ENCODE measurements around the gene RPL27. TPM values are rescaled to one million over a fixed set of nuclear protein-coding genes. Genes with fewer than 3 reads are reported as not detected.

The RPL27 gene
- total RNA-seq: 992 and 1,718 TPM in 2 replicates

GRCh38 chr17:42997984-42998938 is at the start of gene RPL27:
TSS of gene RPL27 (plus strand) at chr17:42998419. CDS start at chr17:42998751, 332 bp downstream.

GRCh38 chr17:42964161-42964932 is 33.9 kb upstream of the RPL27 start, which contains the start of gene AARSD1:
TSS of gene AARSD1 (minus strand) at chr17:42964454. CDS start at chr17:42964440, 14 bp downstream.

DNA sequence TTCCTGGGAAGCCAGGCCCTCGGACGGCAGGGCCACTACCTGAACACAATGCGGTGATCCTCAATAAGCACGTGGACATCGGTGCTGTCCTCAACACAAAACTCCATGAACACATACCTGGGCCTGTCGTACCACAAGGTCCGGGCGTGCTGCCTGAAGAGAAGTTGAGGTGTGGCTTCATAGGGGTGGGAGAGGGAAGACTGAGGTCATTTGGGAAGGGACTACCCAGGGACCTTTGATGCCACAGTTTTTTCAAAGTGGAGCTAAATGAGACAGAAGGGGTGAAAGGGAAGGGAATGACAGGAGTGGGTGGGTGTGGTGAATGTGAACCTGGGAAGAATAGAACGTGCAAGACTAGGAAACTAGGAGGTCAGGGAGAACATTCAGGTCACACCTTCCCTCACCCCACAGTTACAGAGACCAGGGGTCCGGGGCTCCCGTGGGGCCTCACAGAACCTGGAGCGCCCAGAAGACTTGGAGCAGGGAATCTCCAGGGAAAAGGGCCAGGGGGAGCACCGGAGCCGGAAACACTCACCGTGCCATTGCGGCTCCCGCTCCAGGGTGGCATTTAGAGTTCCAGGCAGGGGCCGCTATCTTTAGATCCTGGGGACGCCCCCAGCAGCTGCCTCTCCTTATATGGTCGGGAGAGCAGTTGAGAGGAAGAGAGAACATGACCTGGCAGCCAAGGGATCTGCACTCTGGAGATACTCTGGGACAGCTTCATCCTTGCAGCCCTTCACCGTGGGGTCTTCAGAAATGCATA is 18.5 kb upstream of the RPL27 start, which contains the start of gene PTGES3L:
Gene PTGES3L, minus strand, starts transcription at position 570 of the 763 bp plus-strand sequence. Its CDS starts 27 bp downstream, at position 543.

DNA sequence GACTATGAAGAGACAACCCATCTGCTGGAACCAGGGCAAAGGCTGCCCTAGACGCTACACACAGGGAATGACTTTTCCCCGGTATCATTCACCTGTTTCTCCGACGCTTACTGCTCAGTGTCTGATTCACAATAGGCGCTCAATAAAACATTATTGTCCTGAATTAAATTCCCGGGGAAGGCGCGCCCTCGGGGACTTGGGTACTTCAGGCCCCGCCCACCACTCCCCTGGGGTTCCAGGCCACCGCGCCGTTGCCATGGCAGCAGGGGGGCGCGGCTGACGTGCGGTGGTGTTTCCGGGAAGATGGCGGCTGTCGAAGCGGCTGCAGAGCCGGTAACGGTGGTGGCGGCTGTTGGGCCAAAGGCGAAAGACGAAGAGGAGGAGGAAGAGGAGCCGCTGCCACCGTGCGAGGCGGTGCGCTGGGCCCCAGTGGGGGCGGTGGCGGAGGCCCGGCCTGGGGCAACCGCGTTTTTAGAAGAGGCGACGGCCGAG is 17.9 kb upstream of the RPL27 start, which contains the start of gene RUNDC1:
Gene RUNDC1, plus strand, starts transcription at position 292 of the 492 bp plus-strand sequence. Its CDS starts 12 bp downstream, at position 304.

DNA sequence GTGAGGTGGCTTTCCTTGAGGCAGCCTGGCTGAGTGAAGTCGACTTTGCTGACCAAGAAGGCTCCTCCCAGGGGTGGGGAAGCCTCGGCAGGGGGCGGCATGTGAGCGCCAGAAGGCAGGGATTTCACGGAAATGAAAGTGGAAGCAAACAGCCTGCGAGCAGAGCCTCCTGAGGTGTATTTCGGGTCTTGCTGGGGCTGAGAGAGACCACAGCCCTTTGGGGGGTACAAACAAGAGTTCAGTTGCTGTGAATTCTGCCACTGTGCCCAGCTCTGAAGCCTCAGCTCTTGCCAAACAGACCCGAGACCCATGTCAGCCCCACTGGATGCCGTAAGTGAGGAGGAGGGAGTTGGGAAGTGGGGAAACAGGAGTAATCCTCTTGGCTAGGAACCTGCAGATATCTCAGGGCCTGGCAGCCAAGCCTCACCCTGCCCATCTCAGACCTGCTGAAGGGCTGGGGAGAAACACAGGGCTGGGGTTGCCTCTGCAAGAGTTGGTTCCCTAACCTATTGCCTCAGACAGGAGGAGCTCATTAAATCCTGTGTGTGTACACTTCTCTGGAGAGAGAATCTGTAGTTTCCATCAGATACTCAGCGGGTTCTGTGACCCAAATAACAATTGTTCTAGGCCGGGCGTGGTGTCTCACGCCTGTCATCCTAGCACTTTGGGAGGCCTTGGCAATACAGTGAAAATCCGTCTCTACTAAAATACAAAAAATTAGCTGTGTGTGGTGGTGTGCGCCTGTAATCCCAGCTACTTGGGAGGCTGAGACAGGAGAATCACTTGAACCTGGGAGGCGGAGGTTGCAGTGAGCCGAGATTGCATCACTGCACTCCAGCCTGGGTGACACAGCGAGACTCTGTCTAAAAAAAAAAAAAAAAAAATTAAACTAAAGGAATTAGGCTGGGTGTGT is 8.7 kb downstream of the RPL27 start, which contains the start of gene IFI35:
Gene IFI35, plus strand, starts transcription at position 146 of the 913 bp plus-strand sequence. Its CDS starts 164 bp downstream, at position 310.

DNA sequence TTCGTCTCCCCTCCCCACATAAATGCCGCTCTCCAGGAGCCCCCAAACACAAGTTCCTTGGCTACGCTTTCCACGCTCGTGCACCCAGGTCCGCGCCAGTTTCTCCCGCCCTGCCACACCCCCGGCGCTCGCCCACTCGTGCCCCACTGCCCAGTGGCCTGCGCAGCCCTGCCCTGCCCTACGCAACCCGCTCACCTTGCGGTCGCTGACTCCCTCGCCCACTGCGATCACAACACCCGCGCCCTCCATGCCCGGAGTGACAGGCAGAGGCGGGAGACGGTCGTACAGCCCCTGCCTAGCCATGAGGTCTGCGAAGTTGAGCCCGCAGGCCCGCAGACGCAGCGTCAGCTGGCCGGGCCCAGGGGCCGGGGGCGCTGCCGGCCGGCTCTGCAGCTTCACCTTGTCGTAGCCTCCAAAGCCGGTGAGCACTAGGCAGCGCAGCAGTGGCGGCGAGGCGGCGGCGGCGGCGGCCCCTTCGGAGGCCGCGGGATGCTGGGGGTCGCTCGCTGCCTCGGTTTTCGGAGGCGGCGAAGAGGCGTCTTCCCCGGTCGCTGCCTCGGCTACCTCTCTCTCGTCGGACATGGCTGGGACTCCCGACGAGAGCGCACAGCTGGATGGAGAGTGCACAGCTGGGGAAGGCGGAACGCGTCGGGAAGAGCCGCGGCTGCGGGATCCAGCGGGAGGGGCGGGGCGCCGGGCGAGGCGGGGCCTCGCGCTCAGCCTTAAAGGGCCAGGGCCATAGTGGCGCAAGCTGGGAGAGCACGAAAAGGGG is 23.7 kb downstream of the RPL27 start, which contains the start of gene VAT1:
Gene VAT1, minus strand, starts transcription at position 645 of the 772 bp plus-strand sequence. Its CDS starts 63 bp downstream, at position 582.

GRCh38 chr17:43024407-43025289 is 26.4 kb downstream of the RPL27 start, which contains the start of gene RND2:
TSS of gene RND2 (plus strand) at chr17:43025231. CDS start at chr17:43025348, 117 bp downstream.

Small RNA genes within 50 kb of the gene (small RNA-seq; reads per million reads assigned to genes)
- gene AARSD1: 0.61 reads per million, percentile 20 among the genes with 10 or more reads in this experiment

Other genes starting within 250 kb of the RPL27 start
- 0.22 TPM in 1 of 2 replicates, not detected in the other for gene RAMP2, start 237.2 kb upstream of the RPL27 start, total RNA-seq
- gene VPS25, start 225.0 kb upstream of the RPL27 start, total RNA-seq: 51.0 and 57.1 TPM in 2 replicates
- gene WNK4, start 217.8 kb upstream of the RPL27 start, total RNA-seq: under 0.01 TPM in 1 of 2 replicates, not detected in the other
- 48.9 and 52.8 TPM in 2 replicates for gene COA3, start 199.7 kb upstream of the RPL27 start, total RNA-seq
- 0.13 and 0.65 TPM in 2 replicates for gene CNTD1, start 199.6 kb upstream of the RPL27 start, total RNA-seq
- gene BECN1, start 174.1 kb upstream of the RPL27 start, total RNA-seq: 73.6 and 81.3 TPM in 2 replicates
- gene PSME3, start 165.0 kb upstream of the RPL27 start, total RNA-seq: 85.0 and 90.0 TPM in 2 replicates
- 1.3 and 2.6 TPM in 2 replicates for gene AOC2, start 153.8 kb upstream of the RPL27 start, total RNA-seq
- gene AOC3, start 147.2 kb upstream of the RPL27 start, total RNA-seq: 0.13 and 0.54 TPM in 2 replicates
- not detected in 2 replicates for gene G6PC1, start 97.6 kb upstream of the RPL27 start, total RNA-seq
- gene AARSD1, start 34.0 kb upstream of the RPL27 start, total RNA-seq: 16.2 and 16.7 TPM in 2 replicates
- gene PTGES3L, start 18.3 kb upstream of the RPL27 start, total RNA-seq: 0.11 and 0.52 TPM in 2 replicates
- 11.0 and 11.8 TPM in 2 replicates for gene RUNDC1, start 17.9 kb upstream of the RPL27 start, total RNA-seq
- 43.2 and 51.2 TPM in 2 replicates for gene IFI35, start 8.4 kb downstream of the RPL27 start, total RNA-seq
- 322 and 382 TPM in 2 replicates for gene VAT1, start 24.0 kb downstream of the RPL27 start, total RNA-seq
- 0.54 and 0.78 TPM in 2 replicates for gene RND2, start 26.8 kb downstream of the RPL27 start, total RNA-seq
- 15.3 and 20.2 TPM in 2 replicates for gene BRCA1, start 126.9 kb downstream of the RPL27 start, total RNA-seq
- gene NBR1, start 172.8 kb downstream of the RPL27 start, total RNA-seq: 152 and 156 TPM in 2 replicates
- gene TMEM106A, start 213.5 kb downstream of the RPL27 start, total RNA-seq: 8.1 and 8.2 TPM in 2 replicates
- gene CCDC200, start 230.2 kb downstream of the RPL27 start, total RNA-seq: 0.26 TPM in 1 of 2 replicates, not detected in the other
- not detected in 2 replicates for gene RNU2-1, start 235.6 kb downstream of the RPL27 start, total RNA-seq

All from articular chondrocyte of knee joint (primary cell).